ENCODE measurements around the gene STAT2.
"Not testable (repeated sequence)": the region's sequence is repeated elsewhere in the genome, so short reads cannot be mapped to it uniquely, and the experiment has no call there.

STAT2 gene

GRCh38 chr12:56361487-56362129 lies 1.7 kb upstream of the STAT2 start:
- no peak for DNase-seq (ENCODE audit: low spot score)

DNA sequence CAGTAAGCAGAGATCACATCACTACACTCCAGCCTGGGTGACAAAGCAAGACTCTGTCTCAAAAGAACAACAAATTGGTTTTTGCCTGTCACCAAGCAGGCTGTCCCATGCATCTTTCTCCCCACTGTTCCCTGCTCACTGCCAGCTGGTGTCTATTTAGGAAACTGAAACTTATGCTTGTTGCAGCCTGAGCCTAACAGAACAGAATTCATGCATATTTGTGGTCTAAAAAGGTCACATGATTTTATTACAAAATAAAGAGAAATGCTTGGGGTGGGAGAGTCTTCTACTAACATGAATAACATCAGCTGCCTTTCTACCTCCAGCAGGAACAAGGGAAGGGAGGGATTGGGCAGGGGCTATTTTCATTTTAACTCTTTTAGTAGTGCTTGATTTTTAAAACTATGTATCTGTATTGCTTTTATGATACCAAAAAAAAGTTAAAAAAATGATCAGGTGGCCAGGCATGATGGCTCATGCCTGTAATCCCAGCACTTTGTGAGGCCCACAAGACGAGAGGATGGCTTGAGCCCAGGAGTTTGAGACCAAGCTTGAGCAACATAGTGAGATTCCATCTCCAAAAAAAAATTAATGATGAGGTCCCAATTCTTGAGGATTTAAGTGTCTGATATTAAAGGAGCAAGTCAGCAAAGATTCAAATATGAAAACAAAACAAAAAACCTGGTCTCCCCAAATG lies 923 bp downstream of the STAT2 start:
- peak; percentile 64 for DNase-seq (ENCODE audit: low spot score)

GRCh38 chr12:56351325-56351724 lies 8.6 kb downstream of the STAT2 start:
- DNase-seq (ENCODE audit: low spot score), result no peak

DNA sequence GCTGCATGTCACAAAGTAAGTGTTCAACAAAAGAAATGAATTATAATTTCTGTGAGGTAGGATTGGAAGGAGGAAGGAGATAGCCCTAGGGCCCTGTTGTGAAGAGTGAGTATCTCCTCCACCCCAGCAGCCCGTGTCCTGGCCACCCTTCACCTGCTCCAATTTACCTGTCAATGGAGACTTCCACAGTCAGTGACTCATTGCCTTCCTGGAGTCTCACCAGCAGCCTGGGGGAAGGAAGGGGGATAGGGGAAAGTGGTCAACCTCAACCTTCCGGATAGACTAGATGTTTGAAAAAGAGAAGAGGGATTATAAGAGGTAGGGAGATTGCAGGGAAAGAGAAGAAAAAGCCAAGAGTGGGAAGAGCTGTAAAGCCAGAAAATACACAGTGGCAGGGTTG lies 9.2 kb downstream of the STAT2 start:
- no peak for DNase-seq (ENCODE audit: low spot score)

DNA sequence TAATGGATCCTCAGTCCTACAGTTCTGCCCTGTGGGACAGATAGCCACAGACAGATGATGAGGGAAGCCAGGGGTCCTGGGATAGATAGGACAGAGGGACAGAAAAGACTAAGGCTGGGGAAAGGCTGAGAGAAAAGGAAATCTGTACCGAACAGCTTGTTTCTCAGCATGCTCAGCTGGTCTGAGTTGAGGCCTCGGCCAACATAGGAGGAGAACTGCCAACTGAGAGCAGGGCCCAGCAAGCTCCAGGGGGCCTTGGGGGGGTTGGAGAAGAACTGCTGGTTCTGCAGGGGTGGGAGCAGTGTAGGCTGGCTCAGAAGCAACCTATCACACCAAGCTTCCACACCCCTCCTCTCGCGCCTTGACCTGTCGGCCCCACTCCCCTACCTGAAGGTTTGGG lies 11.1 kb downstream of the STAT2 start:
- DNase-seq (ENCODE audit: low spot score), result no peak

DNA sequence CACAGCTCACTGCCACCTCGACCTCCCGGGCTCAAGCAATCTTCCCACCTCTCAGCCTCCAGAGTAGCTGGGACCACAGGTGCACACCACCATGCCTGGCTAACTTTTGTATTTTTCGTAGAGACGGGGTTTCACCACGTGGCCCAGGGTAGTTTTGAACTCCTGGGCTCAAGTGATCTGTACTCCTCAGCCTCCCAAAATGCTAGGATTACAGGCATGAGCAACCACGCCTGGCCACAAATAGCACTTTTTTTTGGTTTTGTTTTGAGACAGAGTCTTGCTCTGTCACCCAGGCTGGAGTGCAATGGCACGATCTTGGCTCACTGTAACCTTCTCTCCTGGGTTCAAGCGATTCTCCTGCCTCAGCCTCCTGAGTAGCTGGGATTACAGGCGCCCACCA lies 12.7 kb downstream of the STAT2 start:
- not testable (repeated sequence) for DNase-seq (ENCODE audit: low spot score)

DNA sequence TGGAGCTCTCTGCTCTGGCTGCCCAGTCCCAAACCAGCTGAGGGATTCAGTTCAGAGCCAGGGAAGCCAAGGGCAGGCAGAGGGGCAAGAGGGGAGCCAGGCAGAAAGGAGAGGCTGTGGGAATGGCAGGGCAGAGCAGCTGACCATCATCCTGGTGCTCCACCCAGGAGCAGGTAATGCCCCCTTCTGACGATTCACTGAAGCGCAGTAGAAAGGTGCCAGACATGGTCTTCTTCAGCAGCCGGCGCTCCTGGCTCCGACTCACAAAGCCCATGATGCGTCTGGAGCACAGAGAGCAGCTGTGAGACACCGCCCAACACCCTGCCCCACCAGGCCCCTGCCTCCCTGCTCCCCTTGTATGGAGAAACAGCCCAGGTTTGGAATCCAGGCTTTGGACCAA lies 13.2 kb downstream of the STAT2 start:
- DNase-seq (ENCODE audit: low spot score), result no peak

- not testable (repeated sequence) for DNase-seq (ENCODE audit: low spot score)
Measured at GRCh38 chr12:56342290-56342689, 17.6 kb downstream of the STAT2 start.

DNA sequence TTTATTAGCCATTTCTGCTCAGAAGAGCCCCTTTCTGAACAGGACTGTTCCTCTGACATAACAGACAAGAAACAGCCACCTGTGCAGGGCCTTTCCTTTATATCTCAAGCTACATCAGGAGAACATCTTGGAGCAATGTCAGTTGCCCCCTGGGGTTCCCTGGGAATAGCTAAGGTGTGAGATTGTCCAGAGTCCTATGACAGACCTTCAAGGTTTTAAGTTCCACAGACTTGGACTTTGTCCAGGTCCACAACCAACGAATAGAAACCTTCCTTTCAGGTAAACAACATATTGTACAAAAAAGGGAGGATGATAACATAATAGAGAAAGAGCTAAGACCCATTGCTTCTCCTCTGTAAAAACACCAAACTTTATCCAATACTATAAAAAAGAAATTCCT lies 18.3 kb downstream of the STAT2 start:
- DNase-seq (ENCODE audit: low spot score), result no peak

DNA sequence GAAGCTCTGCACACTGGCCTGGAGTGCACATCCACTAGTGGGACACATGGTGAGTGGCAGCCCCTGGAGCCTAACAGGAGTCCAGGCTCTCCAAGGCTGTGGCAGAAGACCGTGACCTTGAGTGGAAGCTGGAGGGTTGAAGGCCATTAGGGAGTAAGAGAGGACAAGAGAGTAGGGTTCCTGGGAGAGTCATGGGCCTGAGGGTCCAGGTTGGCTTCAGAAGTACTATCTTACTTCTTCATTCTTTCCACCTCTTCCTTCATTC lies 20.8 kb downstream of the STAT2 start:
- no peak for DNase-seq (ENCODE audit: low spot score)

- no peak for DNase-seq (ENCODE audit: low spot score)
Measured at GRCh38 chr12:56338308-56339157, 21.4 kb downstream of the STAT2 start, which contains the start of gene IL23A. Gene IL23A (plus strand): TSS chr12:56338884. CDS start chr12:56339045, 161 bp downstream.

GRCh38 chr12:56337753-56338251 lies 22.1 kb downstream of the STAT2 start:
- DNase-seq (ENCODE audit: low spot score), result no peak

GRCh38 chr12:56336361-56337167 lies 23.3 kb downstream of the STAT2 start:
- DNase-seq (ENCODE audit: low spot score), result no peak

DNA sequence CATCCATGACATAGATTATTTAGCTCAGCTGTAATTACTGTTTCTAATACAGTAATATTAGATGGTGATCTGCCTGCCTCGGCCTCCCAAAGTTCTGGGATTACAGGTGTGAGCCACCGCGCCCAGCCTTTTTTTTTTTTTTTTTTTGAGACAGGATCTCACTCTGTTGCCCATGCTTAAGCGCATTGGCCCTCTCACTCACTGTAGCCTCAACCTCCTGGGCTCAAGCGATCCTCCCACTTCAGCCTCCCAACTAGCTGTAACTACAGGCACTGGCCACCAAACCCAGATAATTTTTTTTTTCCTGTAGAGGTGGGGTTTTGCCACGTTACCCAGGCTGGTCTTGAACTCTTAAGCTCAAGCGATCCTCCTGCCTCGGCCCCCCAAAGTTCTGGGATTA lies 24.4 kb downstream of the STAT2 start:
- not testable (repeated sequence) for DNase-seq (ENCODE audit: low spot score)

DNA sequence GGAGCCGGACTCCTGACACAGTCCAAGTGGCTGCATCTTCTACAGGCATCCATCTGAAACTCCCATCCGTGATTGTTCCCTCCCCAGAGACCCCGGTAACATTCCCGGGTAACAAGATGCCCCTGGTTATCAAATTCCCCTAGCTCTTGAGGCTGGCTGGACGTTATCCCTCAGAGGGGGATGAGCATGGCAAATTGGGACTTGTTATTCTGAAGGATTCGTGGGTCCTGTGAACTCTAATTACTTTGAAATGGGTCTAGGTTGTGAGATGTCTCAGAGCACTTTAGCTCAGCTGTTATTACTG lies 25.5 kb downstream of the STAT2 start:
- no peak for DNase-seq (ENCODE audit: low spot score)

DNA sequence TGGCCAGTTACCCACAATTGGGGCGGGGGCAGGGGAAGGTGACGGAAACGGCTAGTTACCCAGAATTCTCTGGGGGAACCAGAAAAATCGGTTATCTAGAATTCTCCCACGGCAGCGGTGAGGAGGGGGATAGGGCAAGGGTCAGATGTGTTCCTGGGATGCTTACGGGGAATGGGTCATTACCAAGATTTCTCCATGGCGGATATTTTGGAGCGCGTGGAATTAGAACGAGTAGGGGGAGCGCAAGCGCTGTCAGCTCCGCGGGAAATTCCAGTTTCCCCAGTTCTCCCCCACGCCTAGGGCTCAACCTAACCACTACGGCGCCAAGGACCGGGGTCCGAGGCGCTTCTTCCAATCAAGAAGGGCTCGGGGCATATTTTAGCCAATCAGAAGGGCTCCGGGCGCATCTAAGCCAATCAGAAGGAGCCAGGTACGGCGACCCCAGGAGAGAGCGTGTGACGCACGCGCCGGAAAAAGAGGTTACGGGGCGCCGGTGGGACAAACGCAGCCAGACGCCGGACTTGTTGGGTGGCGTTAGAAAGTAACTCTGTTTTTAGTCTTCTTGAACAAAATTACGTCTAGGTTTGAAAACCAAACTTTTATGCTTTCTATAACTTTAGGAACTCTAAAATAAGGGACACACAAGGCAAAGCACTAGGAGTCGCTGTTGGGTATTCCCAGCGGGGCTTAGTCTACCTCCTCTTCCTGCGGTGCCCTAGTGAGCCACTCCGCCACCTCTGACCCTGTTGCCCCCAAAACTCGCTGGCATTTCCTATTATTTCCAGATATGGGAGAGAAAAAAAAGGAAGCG lies 26.0 kb downstream of the STAT2 start, which contains the start of gene PAN2:
Gene PAN2 (minus strand): TSS at position 322 of the 811 bp plus-strand sequence. CDS start 906 bp downstream, outside the sequence.
- peak; percentile 97 for DNase-seq (ENCODE audit: low spot score)

- DNase-seq (ENCODE audit: low spot score), result no peak
Measured at GRCh38 chr12:56333197-56333678, 26.7 kb downstream of the STAT2 start.

DNA sequence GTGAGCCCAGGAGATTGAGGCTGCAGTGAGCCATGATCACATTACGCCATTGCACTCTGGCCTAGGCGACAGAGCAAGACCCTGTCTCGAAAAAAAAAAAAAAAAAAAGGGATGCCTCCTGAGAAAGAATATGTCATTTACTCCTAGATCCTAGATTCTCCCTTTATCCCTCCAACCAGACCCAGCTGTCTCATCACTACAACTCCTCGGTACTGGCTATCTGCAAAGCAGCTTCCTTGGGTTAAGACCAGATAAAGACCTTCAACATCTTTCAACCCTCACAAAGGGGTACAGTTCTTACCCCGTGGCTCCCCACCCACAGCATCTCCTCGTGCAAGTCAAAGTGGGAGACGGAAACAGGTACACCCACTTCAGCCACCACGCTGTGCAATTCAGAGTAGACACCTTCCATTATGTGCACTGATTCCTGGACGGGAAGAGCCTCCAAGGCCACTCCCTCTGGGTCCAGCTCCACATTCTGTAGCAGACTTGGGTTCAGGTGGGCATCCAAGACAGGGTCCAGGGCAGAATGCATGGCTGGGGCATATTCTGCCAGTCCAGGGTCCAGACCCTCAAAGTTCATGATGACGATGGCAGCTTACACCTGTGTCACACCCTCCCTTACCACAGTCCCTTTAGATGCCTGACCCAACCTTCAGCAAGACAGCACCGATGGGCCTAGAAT lies 27.3 kb downstream of the STAT2 start:
- no peak for DNase-seq (ENCODE audit: low spot score)

- DNase-seq (ENCODE audit: low spot score), result no peak
Measured at GRCh38 chr12:56330936-56331490, 28.9 kb downstream of the STAT2 start.

DNA sequence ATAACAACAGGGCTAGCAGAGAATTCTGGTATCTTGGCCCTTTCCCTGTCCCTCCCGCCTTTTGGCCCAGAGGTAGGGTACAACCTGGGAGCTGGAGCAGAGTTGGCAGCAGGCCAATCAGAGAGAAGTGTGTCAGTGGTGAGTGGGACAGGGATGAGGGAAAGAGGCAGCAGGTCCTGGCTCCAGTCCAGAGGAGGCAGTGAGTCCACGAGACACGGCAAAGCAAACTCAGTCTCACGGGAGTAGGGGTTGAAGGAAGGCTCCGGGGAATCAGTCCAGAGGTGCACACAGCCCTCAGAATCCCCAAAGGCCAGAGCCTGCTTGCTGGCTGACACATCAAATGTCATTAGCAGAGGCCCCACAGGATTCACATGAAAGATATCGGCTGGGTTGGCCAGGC lies 33.4 kb downstream of the STAT2 start:
- DNase-seq (ENCODE audit: low spot score), result no peak

All from AG08396 (cell line).